ENCODE data around the gene RBPJL. TPM values are rescaled to one million over a fixed set of nuclear protein-coding genes. Genes with fewer than 3 reads are reported as not detected.

Gene RBPJL
- total and polyA plus RNA-seq, 2 of the 13 experiments (the other 11 are each of a cell fraction or from before 2014, with no cell fraction given) = not detected

DNA sequence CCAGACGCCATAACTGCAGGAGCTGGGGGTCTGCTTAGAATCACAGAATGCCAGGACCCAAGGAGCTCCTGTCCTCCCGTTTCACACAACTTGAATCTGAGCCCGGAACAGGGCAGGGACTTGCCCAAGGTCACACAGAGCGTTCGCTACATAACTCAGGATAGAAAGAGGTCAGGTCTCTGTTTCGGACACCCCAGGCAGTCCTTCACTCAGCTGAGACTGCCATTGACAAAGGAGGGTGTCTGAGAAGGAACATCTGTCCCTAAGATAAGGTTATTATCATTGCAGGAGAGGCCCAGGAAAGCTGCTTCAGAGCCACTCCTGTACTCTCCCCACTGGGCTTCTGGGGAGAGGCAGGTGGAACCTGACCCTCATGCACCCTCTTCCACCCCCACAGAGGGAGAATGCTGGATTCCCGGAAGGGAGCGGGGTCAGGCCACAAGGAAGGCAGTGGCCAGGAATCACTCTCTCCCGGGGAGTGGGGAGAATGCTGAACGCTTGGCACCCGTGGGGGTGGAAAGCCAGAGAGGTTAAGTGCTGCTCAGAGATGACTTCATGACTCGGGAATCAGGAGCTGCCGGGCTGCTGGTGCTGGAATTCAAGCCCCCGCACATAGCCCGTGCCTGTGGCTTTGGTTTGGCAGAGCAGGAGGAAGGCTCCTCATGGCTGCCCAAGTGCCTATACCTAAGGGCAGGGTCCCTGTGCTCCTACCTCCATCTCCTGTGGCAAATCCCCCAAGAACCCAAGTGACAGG is 30.9 kb downstream of the RBPJL start:
- intact Hi-C loops (cut with micrococcal nuclease; ENCODE audit: unreplicated experiment) = loop anchor here (1.0 to 2.0 kb wide), 2 partner anchors 15 to 22 kb away; no protein-coding TSS in a partner anchor
- FAIRE-seq = no peak
- TF ChIP-seq RARA (CRISPR knock-in tag; IDR thresholded peaks at IDR 0.05) (peak; percentile 51), CERS6 (CRISPR knock-in tag; IDR thresholded peaks at IDR 0.05) (no peak), AGO1 (IDR thresholded peaks at IDR 0.05; ENCODE audit: low read depth, low read length, poor library complexity, severe bottlenecking) (no peak), SAFB2 (CRISPR knock-in tag; IDR thresholded peaks at IDR 0.05; ENCODE audit: borderline replicate concordance, low read depth) (0 out of 2 replicates have a peak, but pooled peaks have one; percentile 87), TERF1 (CRISPR knock-in tag; IDR thresholded peaks at IDR 0.05) (no peak), ZNF563 (CRISPR knock-in tag; IDR thresholded peaks at IDR 0.05) (no peak), MAFF (IDR thresholded peaks at IDR 0.05; ENCODE audit: low read depth, low read length) (no peak), MIER2 (CRISPR knock-in tag; IDR thresholded peaks at IDR 0.05) (no peak), NBN (conservative IDR thresholded peaks at IDR 0.05) (no peak), ZNF572 (CRISPR knock-in tag; IDR thresholded peaks at IDR 0.05) (no peak), ZNF138 (CRISPR knock-in tag; IDR thresholded peaks at IDR 0.05; ENCODE audit: low read depth) (no peak), FOXA3 (CRISPR knock-in tag; IDR thresholded peaks at IDR 0.05) (no peak), JUN (CRISPR knock-in tag; IDR thresholded peaks at IDR 0.05) (no peak; the same call in 1 of the 2 replicates), ZBTB7B (CRISPR knock-in tag; IDR thresholded peaks at IDR 0.05) (no peak; the same call in 1 of the 2 replicates)
- TF ChIP-seq, protein P1, sequence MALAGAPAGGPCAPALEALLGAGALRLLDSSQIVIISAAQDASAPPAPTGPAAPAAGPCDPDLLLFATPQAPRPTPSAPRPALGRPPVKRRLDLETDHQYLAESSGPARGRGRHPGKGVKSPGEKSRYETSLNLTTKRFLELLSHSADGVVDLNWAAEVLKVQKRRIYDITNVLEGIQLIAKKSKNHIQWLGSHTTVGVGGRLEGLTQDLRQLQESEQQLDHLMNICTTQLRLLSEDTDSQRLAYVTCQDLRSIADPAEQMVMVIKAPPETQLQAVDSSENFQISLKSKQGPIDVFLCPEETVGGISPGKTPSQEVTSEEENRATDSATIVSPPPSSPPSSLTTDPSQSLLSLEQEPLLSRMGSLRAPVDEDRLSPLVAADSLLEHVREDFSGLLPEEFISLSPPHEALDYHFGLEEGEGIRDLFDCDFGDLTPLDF (CRISPR knock-in tag; IDR thresholded peaks at IDR 0.05) = no peak
- TF ChIP-seq, protein P2, sequence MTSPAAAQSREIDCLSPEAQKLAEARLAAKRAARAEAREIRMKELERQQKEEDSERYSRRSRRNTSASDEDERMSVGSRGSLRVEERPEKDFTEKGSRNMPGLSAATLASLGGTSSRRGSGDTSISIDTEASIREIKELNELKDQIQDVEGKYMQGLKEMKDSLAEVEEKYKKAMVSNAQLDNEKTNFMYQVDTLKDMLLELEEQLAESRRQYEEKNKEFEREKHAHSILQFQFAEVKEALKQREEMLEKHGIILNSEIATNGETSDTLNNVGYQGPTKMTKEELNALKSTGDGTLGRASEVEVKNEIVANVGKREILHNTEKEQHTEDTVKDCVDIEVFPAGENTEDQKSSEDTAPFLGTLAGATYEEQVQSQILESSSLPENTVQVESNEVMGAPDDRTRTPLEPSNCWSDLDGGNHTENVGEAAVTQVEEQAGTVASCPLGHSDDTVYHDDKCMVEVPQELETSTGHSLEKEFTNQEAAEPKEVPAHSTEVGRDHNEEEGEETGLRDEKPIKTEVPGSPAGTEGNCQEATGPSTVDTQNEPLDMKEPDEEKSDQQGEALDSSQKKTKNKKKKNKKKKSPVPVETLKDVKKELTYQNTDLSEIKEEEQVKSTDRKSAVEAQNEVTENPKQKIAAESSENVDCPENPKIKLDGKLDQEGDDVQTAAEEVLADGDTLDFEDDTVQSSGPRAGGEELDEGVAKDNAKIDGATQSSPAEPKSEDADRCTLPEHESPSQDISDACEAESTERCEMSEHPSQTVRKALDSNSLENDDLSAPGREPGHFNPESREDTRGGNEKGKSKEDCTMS (CRISPR knock-in tag; conservative IDR thresholded peaks at IDR 0.05) = no peak

More for the DNA sequence above, 30.9 kb downstream of the RBPJL start:
- H3K79me2 ChIP-seq (ENCODE audit: insufficient read depth, low read length) = peaks cover 37% of the 10 kb centered on the region
- ATAC-seq (peak; percentile 32), DNase-seq (ENCODE audit: low spot score) (peak; percentile 65)
- 8% methylated on average over 15 of the region's 15 CpGs for WGBS (ENCODE audit: low lambda C conversion rate)
- CTCF ChIA-PET (ENCODE audit: low intra/inter-chr PET ratio, low total read pairs) = interaction anchor here (0.8 kb wide), 1 partner anchor 13 kb away, joined by 3 read pairs; no protein-coding TSS in a partner anchor
- peak overlapping the region; percentile 80 for H3K27ac ChIP-seq (ENCODE audit: extremely low read length, insufficient read depth, low read length)
- H4K20me1 ChIP-seq (ENCODE audit: insufficient read depth, low read length) = no peaks in the 10 kb centered on the region
- no peaks in the 10 kb centered on the region for H3K27me3 ChIP-seq (ENCODE audit: control insufficient read depth in 1 of 2, insufficient read depth in 2 of 2, low read length in 2 of 2)
- peak overlapping the region; percentile 70 for H3K9ac ChIP-seq (ENCODE audit: insufficient read depth, low read depth, low read length)
- POLR2A ChIA-PET = interaction anchor here (1.2 to 23.9 kb wide), 8 partner anchors 12 to 454 kb away, joined by 3 to 1422 read pairs (median 16); partner anchors contain the start of genes DNTTIP1, PIGT, SDC4 and SYS1
- H3K4me1 ChIP-seq (ENCODE audit: insufficient read depth, low read length) = peaks cover 67% of the 10 kb centered on the region
- no peaks in the 10 kb centered on the region for H3K9me3 ChIP-seq (ENCODE audit: low read length)
- peak overlapping the region; percentile 31 to 57 (median 32) for H3K4me3 ChIP-seq (replicated peaks in 1 of 3; ENCODE audit: insufficient read depth in 1 of 3, low read depth in 2 of 3, low read length in 3 of 3)
- H3K4me2 ChIP-seq (ENCODE audit: low read depth, low read length) = peak overlapping the region; percentile 84
- in situ Hi-C loops (cut with HindIII; ENCODE audit: extremely low pct_ligation_motif_present, low pct_unique_long_range_greater_than_20kb) = no loop called here
- TSS peak; percentile 87 for BruUV-seq (replicated peaks)
- peaks cover 9 to 14% of the 10 kb centered on the region in 2 experiments; a peak in 4 of 5 replicates for H3K36me3 ChIP-seq (replicated peaks in 1 of 2; ENCODE audit: control insufficient read depth in 1 of 2, insufficient read depth in 2 of 2, low read length in 2 of 2)
- H2AFZ ChIP-seq (ENCODE audit: low read length) = no peak overlapping the region

Data from HepG2 (cell line).